NB4 (cell line): ENCODE data around the gene CCDC198.

Source experiments
- CTCF ChIP-seq: IDR thresholded peaks from one replicate; pipeline ENCODE4 v1.5.1; 2012; ENCODE audit warnings: low read depth, low read length
- MAX ChIP-seq: IDR thresholded peaks from 2 replicates; pipeline ENCODE4 v1.6.1; 2011; ENCODE audit warnings: low read depth, low read length
- POLR2A ChIP-seq: IDR thresholded peaks from 2 replicates; pipeline ENCODE4 v1.6.1; 2011; ENCODE audit warnings: mild to moderate bottlenecking; ENCODE audit not compliant: insufficient read length; ENCODE audit errors: extremely low read depth

DNA sequence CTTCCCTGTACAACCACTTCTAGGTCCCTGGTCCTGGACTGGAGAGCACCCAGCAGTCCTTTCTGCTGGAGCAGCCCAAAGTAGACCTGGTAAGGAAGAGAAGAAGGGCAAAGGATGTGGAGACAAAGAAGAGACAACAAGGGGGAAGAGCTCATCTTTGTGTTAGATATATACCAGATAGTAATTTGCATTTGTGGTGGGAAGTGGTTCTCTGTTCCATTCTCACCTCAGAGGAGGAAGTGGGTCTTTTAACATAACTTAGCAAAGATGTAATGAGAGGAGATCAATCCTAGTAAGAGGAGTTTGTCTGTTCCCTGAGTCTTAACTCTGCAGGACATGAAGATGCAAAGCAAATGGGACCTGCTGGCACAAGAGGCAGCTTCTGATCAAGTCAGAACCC, 8.0 kb downstream of the CCDC198 start:
- TF ChIP-seq CTCF (no peak), MAX (no peak), POLR2A (no peak)
